HCT116 (cell line): Measurements from ENCODE around the gene SLC22A5.

Source experiments
- ELF1 ChIP-seq: IDR thresholded peaks from 2 replicates; pipeline ENCODE4 v1.6.1; 2012; ENCODE audit warnings: low read depth, borderline replicate concordance
- EZH2 ChIP-seq: fragments of 200-600 bp; sonication (generic); IDR thresholded peaks from 2 replicates; pipeline ENCODE4 v1.6.1; 2017; ENCODE audit warnings: antibody characterized with exemption, mixed run types
- EZH2phosphoT487 ChIP-seq: fragments of 200-600 bp; IDR thresholded peaks from 2 replicates; pipeline ENCODE4 v1.6.1; 2018; ENCODE audit warnings: antibody characterized with exemption, borderline replicate concordance
- FOSL1 ChIP-seq: IDR thresholded peaks from 2 replicates; pipeline ENCODE4 v1.6.1; 2012; ENCODE audit warnings: low read depth
- POLR2A ChIP-seq: IDR thresholded peaks from 2 replicates; pipeline ENCODE4 v1.7.0; 2011; ENCODE audit warnings: borderline replicate concordance; ENCODE audit not compliant: insufficient read depth, insufficient read length; ENCODE audit errors: extremely low read depth
- RAD21 ChIP-seq: IDR thresholded peaks from 2 replicates; pipeline ENCODE4 v1.6.1; 2012; ENCODE audit warnings: low read depth, mild to moderate bottlenecking
- SIN3A ChIP-seq: IDR thresholded peaks from 2 replicates; pipeline ENCODE4 v1.6.1; 2012; ENCODE audit warnings: low read depth
- TF ChIP-seq, protein P1 (sequence below), 3 experiments: fragments of 200-600 bp in 1 of 3; sonication (generic) in 1 of 3; IDR thresholded peaks in 2 of 3; conservative IDR thresholded peaks in 1 of 3; 2 replicates each; pipeline ENCODE4 v1.5.1; 2012 to 2017; ENCODE audit warnings: low read depth in 2 of 3, low read length in 2 of 3, antibody characterized with exemption in 1 of 3, borderline replicate concordance in 1 of 3, control low read depth in 1 of 3, mild to moderate bottlenecking in 1 of 3, mixed read lengths in 1 of 3, mixed run types in 1 of 3, moderate library complexity in 1 of 3; ENCODE audit not compliant: insufficient read depth in 1 of 3
- TF ChIP-seq, protein P2 (sequence below): IDR thresholded peaks from 2 replicates; pipeline ENCODE4 v1.6.1; 2012
- TF ChIP-seq, protein P3 (sequence below): IDR thresholded peaks from 2 replicates; pipeline ENCODE4 v1.6.1; 2012; ENCODE audit warnings: low read depth
- TF ChIP-seq, protein P4 (sequence below): IDR thresholded peaks from 2 replicates; pipeline ENCODE4 v1.6.1; 2012

DNA sequence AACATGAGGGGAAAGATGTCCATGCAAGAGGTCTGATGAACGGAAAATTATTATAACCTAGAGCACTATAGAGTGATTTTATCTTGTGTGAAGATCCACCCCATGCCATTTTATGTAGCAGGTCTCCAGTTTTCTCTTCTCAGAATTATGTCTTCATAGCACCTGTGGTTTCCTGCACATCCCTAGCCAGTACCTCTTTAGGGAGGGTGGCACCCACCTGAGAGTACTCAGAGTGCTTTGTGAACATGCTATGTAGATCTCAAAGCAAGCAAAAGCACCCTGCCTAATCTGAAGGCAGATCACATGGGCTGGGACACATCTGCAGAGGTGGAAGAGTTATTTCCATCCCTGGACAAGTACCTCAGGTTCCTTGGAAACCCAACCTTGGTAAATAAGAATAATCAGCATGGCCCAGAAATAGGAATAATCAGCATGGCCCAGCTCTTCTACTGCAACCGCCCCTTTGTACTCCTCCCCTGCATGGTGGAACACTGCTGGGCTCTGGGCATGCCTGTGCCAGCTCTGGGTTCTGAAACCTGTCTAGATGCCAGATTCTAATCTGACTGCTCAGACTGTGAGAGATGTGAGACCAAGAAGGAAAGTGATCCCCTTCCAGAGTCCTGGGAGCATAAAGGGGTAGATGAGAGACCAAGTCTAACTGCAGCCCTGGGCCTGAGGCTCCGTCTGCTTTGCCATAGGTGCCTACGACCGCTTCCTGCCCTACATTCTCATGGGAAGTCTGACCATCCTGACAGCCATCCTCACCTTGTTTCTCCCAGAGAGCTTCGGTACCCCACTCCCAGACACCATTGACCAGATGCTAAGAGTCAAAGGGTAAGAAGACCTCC is 23.7 kb downstream of the SLC22A5 start:
- TF ChIP-seq POLR2A (no peak), RAD21 (no peak), EZH2 (no peak), SIN3A (no peak), ELF1 (no peak), EZH2phosphoT487 (no peak), FOSL1 (no peak)
- TF ChIP-seq, protein P1, sequence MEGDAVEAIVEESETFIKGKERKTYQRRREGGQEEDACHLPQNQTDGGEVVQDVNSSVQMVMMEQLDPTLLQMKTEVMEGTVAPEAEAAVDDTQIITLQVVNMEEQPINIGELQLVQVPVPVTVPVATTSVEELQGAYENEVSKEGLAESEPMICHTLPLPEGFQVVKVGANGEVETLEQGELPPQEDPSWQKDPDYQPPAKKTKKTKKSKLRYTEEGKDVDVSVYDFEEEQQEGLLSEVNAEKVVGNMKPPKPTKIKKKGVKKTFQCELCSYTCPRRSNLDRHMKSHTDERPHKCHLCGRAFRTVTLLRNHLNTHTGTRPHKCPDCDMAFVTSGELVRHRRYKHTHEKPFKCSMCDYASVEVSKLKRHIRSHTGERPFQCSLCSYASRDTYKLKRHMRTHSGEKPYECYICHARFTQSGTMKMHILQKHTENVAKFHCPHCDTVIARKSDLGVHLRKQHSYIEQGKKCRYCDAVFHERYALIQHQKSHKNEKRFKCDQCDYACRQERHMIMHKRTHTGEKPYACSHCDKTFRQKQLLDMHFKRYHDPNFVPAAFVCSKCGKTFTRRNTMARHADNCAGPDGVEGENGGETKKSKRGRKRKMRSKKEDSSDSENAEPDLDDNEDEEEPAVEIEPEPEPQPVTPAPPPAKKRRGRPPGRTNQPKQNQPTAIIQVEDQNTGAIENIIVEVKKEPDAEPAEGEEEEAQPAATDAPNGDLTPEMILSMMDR (IDR thresholded peaks at IDR 0.05 in 2 of 3, conservative IDR thresholded peaks at IDR 0.05 in 1 of 3; ENCODE audit: borderline replicate concordance in 1 of 3, insufficient read depth in 1 of 3, low read depth in 2 of 3, low read length in 2 of 3) = no peak
- TF ChIP-seq, protein P2, sequence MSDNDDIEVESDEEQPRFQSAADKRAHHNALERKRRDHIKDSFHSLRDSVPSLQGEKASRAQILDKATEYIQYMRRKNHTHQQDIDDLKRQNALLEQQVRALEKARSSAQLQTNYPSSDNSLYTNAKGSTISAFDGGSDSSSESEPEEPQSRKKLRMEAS = no peak
- TF ChIP-seq, protein P3, sequence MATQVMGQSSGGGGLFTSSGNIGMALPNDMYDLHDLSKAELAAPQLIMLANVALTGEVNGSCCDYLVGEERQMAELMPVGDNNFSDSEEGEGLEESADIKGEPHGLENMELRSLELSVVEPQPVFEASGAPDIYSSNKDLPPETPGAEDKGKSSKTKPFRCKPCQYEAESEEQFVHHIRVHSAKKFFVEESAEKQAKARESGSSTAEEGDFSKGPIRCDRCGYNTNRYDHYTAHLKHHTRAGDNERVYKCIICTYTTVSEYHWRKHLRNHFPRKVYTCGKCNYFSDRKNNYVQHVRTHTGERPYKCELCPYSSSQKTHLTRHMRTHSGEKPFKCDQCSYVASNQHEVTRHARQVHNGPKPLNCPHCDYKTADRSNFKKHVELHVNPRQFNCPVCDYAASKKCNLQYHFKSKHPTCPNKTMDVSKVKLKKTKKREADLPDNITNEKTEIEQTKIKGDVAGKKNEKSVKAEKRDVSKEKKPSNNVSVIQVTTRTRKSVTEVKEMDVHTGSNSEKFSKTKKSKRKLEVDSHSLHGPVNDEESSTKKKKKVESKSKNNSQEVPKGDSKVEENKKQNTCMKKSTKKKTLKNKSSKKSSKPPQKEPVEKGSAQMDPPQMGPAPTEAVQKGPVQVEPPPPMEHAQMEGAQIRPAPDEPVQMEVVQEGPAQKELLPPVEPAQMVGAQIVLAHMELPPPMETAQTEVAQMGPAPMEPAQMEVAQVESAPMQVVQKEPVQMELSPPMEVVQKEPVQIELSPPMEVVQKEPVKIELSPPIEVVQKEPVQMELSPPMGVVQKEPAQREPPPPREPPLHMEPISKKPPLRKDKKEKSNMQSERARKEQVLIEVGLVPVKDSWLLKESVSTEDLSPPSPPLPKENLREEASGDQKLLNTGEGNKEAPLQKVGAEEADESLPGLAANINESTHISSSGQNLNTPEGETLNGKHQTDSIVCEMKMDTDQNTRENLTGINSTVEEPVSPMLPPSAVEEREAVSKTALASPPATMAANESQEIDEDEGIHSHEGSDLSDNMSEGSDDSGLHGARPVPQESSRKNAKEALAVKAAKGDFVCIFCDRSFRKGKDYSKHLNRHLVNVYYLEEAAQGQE = no peak
- TF ChIP-seq, protein P4, sequence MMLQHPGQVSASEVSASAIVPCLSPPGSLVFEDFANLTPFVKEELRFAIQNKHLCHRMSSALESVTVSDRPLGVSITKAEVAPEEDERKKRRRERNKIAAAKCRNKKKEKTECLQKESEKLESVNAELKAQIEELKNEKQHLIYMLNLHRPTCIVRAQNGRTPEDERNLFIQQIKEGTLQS = no peak
